ENCODE results near the gene PCSK7.

Gene PCSK7

DNA sequence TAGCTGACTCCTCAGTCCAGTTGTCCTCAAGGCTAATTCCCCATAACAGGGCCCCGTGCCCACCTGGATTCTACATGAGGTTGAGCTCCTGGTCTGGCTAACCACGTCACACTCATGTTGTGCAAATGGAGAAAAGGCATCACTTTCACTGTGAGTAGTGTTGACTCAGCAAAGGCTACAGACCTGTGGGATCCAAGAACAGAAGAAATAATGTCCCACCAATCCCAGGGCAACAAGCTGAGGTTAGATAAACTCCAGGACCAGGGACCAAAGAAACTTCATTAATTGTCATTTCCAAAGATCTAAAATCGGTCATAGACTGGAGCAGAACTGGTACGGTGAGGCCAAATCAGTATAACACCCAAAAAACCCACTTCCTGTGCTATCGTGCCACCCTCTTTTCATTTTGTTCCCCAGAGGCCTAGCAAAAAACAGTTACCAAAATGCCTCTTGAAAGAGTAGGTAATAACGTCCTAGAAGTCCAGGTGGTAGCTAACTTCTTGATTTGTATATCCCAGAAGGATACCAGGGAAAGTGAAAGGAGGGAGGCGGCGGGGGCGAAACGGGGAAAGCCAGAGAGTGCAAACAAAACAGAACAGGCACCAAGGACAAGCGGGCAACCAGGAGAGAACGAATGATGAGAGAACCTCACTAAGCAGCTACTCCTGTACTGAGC is 1.4 kb downstream of the PCSK7 start:
- peak; percentile 73 for DNase-seq

DNA sequence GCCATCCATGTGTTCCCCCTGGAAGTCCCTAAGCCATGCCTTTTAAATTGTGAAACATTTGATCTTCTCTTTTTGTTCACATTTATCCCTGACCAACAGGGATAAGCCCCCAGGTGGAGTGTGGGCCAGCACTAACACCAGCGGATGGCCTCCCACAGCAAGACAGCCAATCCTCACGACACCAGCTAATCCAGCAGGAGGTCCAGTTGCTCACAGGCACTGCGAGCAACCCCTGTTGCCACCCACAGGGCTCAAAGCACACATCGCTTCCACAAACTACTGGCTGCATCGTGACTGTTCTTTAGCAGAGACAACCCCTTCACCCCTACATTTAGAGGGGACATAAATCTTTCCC is 2.0 kb downstream of the PCSK7 start:
- DNase-seq = no peak

GRCh38 chr11:117229411-117229810 is 2.5 kb downstream of the PCSK7 start:
- DNase-seq = no peak

DNA sequence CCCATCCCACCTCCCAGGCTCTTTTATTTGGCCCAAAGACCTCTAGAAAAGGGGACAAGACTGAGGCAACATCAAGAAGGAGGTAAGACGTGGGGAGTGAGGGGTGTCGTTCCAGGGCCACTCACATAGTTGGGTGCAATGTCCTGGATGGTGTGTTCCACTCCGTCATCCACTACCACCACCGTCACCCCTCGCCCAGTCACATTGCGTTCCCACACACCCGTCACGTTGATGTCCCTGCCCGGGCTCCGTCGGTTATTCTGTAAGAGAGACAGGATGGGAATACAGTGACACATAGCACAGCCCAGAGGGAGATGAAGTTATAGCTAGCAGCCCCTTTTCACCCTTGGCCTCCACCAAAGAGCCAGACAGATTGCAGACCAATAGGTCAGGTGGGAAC is 3.8 kb downstream of the PCSK7 start:
- no peak for DNase-seq

- DNase-seq = peak; percentile 37
Observed at GRCh38 chr11:117226388-117227385, 5.2 kb downstream of the PCSK7 start.

DNA sequence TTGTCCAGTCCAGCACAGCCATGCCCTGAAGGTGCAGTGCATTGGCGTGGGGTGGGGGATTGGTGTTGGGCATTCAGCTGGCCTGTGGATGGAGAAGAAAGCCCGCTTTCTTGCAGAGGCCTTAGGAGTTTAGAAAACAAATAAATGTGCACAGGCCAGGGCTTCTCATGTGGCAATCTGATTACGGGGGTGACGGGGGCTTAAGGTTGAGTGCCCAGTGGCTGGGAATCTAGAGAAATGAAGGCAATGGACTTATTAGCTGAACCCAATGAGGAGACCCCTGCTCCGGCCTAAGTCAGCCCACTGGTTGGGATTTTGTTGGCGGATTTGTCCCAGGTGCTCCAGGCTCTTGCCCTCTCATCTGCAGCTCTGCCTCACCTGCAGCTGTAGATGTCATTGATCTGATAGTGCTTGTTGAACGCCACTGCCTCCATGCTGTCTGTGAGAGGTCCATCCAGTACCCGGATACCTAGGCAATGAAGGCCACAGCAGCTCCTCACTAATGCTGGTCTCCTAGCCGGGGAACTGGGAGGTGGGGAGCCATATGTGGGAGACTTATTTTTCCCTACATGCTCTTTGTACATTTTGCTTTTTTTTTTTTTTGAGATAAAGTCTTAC is 6.2 kb downstream of the PCSK7 start:
- DNase-seq = no peak

- DNase-seq = no peak
Observed at GRCh38 chr11:117223741-117224689, 7.9 kb downstream of the PCSK7 start.

DNA sequence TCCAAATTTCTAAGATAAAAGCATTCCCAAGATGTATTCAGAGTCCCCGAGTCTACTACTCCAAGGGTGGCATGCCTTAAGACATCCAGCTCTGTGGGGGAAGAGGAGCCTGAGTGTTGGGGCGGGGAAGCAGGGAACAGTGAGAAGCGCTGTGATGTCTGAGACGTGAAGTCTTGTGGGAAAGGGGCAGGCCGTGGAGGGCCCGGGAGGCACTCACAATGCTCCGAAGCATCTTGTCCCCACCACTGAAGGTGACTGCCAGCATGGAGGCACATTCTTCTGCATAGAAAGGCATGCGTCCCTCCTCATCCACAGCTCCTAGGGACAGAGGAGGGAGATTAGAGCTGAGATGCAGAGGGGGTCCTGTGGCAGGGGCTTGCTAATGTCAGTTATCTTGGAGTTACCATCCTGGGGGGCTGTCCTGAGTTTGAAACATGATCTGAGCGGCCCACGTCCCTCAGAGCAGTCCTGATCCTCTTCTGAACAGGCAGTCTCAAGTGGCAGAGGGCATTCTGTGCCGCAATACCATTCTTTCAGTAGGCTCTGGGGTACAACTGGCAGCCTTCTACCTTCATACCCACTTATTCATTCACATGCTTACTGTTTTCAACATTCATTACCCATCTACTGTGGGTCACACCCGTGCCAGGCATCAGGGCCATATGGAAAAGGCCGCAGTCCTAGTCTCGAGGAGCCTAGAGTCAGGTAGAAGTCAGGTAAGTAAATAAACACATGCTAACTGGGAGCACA is 8.7 kb downstream of the PCSK7 start:
- DNase-seq = no peak

GRCh38 chr11:117221775-117222517 is 9.9 kb downstream of the PCSK7 start:
- no peak for DNase-seq

DNA sequence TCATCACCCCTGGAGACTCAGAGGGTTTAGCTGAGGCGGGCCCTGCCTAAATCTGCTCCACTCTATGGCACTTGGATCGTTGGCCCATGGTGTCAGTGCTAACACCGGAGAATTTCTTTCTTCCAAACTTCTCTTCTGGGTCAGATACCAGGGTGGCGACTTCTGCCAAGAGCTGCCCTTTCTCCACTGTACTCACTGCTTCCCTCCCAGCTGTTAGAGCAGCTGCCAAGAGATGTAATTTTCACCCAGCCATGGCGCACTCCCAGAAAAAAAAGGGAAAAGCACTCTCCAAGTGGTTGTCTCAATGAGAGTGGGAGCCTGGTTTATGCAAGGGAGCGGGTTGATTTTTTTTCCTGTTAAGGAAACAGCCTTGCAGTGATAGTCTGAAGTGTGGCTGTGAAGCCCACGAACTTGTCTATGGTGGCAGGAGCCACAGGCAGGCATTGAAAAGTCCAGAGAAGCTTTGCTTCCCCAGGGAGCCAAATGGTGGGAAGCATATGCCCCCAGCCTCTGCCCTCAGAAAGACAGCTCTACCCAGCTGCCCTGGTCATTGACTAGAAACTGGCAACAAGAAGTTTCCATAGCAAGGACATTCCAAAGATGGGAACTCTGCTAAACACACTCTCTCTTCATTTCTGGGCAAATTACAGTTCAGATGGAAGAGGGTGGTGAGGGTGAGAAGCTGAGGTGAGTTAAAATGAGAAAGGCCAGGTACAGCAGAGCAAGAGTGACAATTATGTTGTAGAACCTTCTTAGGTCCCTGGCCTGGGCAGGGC is 10.7 kb downstream of the PCSK7 start:
- DNase-seq = no peak

GRCh38 chr11:117220568-117220967 is 11.3 kb downstream of the PCSK7 start:
- DNase-seq = no peak

DNA sequence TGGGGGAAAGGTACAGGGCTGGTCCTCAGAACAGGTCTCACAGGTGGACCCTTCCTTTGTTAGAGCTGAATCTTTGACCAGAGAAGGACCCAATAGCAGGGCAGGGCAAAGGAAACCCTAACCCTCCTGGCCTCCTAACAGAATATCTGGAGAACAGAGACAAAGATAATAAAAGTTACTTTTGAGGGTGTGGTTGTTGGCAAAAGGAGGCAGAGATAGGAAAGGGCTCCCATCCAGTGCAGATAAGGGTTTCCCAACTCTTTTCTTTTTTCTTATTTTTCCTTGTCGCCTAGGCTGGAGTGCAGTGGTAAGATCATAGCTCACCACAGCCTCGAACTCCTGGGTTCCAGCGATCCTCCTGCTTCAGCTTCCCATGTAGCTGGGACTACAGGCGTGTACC is 11.9 kb downstream of the PCSK7 start:
- no peak for DNase-seq

DNA sequence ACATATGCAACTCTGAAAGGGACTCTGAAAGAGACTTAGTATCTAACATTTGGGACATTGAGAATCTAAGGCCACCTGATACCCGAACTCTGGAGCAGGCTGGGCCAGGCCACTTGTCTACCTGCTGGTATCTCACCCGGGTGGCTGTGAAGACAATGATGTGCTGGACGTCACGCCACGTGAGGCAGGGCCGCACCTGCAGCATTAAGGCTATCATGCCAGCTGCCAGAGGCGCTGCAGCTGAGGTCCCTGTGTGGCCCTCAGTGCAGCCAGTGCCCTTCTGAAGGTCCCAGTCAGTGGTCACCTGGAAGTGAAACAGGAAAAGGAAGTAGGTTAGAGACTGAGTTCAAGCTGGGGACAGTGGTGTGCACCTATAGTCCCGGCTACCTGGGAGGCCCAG is 12.4 kb downstream of the PCSK7 start:
- DNase-seq = no peak

DNA sequence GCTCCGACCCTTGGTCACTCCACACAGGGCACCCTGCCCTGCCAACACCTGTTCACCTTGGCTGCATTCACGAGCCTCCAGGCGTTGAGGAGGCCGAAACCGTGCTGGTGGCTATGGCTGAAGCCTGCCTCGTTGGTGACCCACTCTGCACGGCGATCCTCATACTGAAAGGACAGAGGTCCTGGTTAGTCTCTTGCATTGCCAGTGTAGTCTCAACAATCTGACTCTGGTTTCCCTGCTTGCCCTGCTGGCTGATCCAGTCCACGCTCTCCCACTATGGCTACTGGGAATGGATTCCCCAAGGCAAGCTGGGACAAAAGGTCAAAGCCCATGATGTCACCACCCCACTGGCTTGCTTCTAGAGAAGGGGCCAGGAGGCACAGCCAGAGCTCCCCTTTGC is 12.9 kb downstream of the PCSK7 start:
- DNase-seq = no peak

GRCh38 chr11:117218133-117218915 is 13.5 kb downstream of the PCSK7 start:
- DNase-seq = no peak

DNA sequence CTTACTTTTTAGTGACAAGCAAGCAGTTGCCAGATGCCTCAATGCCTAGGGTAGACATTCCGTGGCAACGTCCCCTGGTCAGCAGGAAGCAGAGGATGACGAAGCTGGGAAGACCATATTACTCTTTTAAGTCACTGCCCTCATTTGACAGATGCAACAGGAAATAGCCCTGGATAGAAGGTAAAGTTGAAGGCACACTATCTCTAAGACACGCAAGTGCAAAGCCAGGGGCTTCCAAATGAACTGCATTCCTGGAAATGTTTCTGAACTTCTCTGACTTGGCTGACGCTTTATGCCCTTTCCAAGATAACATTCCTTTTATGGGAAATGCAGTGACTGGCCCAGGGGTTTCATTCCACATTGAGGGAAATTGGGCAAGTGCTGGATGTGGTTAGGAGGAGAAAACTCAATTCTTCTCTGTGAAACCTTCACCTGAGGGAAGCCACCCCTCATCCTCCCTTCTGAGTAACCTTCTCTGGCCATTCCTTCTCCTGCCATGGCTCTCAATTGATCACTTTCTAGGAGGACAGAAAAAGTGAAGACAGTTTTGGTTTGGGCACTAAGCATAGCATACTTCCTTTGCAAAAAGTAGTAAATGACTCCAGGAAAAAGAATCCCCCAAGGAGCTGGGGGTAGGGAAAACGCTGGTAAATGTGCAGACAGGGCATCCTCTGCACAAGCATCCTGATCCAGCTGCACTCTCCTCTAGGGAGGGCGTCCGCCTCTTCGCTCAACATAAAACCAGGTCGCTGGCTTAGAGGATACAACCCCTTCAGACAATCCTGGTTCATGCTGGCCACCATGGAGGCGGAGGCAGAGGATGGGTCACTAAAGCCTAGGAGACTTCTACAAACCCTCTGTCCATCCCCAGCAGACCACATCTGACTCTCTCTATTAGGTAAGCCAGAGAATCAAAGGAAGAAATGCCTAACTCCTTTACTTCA is 14.5 kb downstream of the PCSK7 start:
- DNase-seq = no peak

- DNase-seq = no peak
Observed at GRCh38 chr11:117214404-117215110, 17.3 kb downstream of the PCSK7 start.
